Testis (tissue), 2 donors: ENCODE results near the gene MILR1.

Experiments
- POLR2A ChIP-seq: fragments of 450-650 bp; IDR thresholded peaks from one replicate; pipeline ENCODE4 v1.6.1; 2017; ENCODE audit warnings: antibody characterized with exemption, mild to moderate bottlenecking, moderate library complexity
- TF ChIP-seq, protein P1 (sequence below), 3 experiments: fragments of 450-650 bp in 2 of 3; fragments of 200-600 bp in 1 of 3; sonication (generic) in 1 of 3; IDR thresholded peaks; one replicate each; pipeline ENCODE4 v1.5.1; 2016 to 2019; ENCODE audit warnings: antibody characterized with exemption in 3 of 3, mild to moderate bottlenecking in 2 of 3, moderate library complexity in 1 of 3

GRCh38 chr17:64401941-64402340, 47.0 kb upstream of the MILR1 start:
- TF ChIP-seq, protein P1, sequence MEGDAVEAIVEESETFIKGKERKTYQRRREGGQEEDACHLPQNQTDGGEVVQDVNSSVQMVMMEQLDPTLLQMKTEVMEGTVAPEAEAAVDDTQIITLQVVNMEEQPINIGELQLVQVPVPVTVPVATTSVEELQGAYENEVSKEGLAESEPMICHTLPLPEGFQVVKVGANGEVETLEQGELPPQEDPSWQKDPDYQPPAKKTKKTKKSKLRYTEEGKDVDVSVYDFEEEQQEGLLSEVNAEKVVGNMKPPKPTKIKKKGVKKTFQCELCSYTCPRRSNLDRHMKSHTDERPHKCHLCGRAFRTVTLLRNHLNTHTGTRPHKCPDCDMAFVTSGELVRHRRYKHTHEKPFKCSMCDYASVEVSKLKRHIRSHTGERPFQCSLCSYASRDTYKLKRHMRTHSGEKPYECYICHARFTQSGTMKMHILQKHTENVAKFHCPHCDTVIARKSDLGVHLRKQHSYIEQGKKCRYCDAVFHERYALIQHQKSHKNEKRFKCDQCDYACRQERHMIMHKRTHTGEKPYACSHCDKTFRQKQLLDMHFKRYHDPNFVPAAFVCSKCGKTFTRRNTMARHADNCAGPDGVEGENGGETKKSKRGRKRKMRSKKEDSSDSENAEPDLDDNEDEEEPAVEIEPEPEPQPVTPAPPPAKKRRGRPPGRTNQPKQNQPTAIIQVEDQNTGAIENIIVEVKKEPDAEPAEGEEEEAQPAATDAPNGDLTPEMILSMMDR (IDR thresholded peaks at IDR 0.05) = no peak
- no peak for TF ChIP-seq POLR2A
